Measurements from ENCODE around the gene SELE.

Gene SELE, protein sequence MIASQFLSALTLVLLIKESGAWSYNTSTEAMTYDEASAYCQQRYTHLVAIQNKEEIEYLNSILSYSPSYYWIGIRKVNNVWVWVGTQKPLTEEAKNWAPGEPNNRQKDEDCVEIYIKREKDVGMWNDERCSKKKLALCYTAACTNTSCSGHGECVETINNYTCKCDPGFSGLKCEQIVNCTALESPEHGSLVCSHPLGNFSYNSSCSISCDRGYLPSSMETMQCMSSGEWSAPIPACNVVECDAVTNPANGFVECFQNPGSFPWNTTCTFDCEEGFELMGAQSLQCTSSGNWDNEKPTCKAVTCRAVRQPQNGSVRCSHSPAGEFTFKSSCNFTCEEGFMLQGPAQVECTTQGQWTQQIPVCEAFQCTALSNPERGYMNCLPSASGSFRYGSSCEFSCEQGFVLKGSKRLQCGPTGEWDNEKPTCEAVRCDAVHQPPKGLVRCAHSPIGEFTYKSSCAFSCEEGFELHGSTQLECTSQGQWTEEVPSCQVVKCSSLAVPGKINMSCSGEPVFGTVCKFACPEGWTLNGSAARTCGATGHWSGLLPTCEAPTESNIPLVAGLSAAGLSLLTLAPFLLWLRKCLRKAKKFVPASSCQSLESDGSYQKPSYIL

DNA sequence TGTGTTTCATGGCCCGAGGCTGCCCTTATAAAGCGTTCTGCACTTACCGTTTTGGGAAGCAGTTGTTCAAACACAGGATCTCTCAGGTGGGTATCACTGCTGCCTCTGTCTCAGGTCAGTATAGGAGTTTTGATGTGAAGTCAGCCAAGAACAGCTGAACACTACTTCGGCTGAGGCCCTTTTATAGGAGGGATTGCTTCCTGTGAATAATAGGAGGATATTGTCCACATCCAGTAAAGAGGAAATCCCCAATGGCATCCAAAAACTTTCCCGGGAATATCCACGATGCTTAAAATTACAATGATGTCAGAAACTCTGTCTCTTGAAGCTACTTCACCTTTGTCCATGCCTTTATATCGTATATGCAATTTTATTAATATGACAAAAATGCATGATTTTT is at the start of gene SELE:
SELE (minus strand) TSS at position 156 of the 400 bp plus-strand sequence. CDS start 467 bp downstream, outside the sequence.
- no peak for DNase-seq

DNA sequence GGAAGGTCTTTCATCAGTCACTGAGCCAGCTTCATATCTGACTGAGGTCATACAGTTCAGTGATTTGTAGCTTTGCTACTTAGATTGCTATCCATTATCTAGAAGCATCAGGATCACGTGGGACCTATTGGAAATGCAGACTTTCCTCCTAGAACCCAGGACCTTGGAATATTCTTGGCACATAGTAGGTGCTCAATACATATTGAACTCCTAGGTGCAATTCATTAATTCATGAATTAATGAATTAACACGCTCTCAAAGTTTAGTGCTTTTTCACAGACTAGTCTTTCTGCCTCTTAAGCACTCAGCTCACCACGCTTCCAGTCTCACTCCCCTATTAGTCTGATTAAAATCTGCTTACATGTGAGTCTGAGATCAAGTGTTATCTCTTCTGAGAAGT is 48.7 kb upstream of the SELE start:
- DNase-seq = no peak

DNA sequence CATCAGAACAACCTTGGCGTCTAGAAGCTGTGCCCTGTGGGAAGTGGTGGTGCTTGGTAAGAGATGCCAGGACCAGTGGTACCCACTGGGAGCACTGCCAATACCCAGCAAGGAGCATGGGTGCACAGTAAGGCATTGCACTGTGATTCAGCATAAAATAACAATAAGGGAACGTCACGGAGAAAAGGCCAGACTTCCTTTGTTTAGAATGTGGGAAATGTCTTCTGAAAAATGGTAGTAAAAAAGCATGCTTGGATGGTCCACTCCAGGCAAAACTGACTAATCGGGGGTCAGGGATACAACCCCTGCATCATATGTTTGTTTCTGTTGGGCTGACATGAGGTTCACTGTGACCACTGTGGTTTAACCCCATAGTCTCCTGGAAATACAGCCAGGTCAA is 46.1 kb upstream of the SELE start:
- DNase-seq = no peak

DNA sequence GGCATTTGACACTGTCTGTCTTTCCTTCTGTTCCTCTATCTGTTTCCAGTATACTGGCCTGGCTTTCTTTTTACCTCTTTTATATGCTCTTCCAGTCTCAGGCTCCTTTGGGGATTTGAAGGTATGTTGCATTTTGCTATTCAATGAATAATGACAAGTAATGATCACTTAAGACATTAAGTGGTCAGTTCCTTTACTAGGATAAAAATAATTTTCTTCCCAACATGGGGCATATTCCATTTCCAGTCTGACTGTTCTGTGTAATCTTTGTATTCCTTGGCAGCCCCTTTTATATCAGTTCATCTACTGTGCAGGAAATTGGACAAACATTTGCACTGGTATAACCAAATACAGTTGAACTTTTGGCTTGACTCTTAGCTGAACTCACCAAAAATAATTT is 45.3 kb upstream of the SELE start:
- DNase-seq = no peak

DNA sequence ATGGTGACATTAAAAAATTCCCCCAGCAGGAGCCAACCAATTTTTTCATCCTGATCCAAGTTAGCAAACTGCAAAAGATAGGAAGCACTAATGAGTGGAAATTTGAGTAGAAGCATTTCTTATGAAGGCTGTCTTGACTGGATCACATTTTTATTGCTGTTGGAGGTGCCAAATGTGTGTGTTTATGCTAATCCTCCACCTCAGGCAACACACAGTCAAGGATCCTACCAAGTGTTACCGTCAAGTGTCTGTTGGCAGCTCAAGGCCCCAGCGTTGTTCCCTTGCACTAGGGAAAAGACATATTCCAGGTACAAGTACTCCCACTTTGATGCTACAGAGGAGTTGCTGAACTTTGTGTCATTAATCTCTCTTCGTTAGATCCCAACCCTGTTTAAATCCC is 42.6 kb upstream of the SELE start:
- no peak for DNase-seq

DNA sequence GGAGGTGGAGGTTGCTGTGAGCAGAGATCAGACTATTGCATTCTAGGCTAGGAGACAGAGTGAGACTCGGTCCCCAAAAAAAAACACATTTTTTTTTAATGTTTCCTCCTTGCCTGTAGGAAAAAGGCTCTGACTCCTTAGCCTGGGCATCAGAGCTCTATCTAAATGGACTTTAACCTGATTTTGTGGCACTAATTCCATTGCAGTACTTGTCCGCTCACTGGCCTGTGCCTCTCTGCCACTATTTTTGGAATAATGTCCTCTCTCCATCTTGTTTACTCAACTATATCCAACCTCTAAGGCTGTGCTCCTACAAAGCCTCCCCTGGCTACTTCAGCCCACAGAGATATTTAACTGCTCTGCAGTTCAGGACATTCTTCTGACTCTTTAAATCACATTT is 34.3 kb upstream of the SELE start:
- DNase-seq = no peak

DNA sequence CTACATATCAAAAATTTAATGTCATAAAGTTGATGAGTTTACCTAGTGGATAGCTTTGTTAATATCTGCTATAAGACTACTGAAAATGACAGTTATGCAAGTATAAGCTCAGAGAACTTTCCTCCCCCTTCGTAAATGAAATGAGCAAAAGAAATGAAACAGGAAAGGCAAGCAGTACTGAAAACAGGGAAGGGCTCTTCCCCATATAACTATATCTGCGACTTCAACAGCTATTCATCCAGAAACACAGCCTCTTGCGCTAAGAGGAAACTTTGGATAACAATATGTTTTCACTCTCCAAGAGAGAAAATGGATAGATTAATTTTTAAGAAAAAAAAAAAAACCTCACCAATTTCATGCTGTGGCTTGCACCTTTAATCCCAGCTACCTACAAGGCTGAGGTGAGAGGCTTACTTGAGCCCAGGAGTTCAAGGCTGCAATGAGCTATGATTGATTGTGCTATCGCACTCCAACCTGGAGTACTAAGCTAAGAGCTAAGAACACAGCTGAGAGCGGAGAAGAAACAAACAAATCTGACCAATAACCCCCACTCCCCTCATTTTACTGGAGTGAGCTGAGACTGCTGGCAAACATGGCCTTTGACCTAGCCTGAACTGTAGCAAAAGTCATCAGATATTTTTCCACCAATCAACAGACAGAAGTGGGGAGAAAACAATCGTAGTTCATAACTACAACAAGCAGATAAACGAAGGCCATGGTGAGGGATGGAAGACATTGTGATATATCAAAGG is 31.9 kb upstream of the SELE start:
- DNase-seq = no peak

DNA sequence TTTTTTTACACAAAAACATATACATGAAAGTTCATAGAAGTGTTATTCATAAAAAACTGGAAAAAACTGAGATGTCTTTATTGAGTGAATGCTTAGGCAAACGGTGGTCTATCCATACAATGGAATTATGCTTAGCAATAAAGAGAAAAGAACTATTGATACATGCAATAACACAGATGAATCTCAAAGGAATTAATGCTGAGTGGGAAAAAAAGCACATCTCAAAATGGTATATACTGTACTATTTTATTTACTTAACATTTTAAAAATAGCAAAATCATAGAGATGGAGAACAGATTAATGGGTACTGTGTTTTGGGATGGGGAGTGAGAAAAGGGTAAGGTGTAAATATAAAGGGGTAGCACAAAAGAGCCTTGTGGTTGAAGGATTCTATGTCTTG is 31.0 kb upstream of the SELE start:
- no peak for DNase-seq

DNA sequence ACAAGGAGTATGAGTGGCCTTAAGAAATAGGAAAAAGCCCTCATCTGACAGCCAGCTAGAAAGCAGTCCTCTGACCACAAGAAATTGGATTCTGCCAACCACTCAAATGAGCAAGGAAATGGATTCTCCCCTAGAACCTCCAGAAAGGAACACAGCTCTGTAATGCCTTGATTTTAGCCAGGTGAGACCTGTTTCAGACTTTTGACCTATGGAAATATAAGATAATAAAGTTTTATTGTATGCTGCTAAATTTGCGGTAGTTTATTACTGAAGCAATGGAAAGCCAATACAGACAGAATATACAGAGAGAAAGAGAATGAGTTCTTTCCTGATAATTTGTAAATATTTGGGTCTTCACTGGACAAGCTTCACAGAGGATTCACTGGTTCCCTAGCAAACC is 28.8 kb upstream of the SELE start:
- DNase-seq = no peak

DNA sequence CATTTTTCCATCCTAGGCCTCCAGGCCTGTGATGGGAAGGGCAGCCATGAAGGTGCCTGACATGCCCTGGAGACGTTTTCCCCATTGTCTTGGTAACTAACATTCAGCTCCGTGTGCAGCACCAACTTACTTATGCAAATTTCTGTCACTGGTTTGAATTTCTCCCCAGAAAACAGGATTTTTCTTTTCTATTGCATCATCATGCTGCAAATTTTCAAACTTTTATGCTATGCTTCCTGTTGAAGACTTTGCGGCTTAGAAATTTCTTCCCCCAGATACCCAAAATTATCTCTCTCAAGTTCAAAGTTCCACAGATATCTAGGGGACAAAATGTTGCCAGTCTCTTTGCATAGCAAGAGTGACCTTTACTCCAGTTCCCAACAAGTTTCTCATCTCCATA is 25.2 kb upstream of the SELE start:
- DNase-seq = no peak

DNA sequence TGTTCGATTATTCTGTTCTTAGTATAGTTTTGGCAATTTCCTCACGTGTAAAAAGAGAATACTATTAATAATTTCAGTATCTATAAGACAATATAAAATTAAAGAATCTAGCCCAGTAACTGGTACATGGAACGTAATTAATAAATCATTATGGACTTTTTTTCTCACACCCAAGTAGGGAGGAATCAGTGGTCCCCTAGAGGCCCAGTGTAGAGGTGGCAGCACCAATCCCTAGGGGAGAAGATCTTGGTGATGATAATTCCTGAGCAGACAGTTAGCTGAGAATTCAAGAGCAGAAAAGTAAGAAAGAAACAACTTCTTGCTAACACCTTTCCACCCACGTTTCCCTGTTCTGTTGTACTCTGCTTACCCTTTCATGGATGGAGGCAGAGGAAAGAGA is 19.7 kb upstream of the SELE start:
- DNase-seq = no peak

DNA sequence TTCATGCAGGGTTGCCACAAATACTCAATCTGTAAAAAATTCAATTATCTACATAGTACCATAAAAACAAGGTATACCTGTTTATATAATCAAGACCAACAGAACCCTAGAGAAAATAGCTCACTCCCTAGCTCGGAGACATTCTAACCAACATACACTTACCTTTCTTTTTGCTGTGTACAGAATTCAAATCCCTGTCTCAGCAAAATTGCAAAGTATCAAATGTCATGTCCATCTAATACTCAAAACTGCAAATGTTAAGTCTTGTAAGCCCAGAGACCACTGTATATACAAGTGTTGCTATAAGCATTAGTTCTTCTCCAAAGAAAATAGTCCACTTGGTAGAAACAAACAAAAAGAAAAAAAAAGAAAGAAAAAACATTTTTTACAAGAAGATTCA is 16.2 kb upstream of the SELE start:
- DNase-seq = no peak

DNA sequence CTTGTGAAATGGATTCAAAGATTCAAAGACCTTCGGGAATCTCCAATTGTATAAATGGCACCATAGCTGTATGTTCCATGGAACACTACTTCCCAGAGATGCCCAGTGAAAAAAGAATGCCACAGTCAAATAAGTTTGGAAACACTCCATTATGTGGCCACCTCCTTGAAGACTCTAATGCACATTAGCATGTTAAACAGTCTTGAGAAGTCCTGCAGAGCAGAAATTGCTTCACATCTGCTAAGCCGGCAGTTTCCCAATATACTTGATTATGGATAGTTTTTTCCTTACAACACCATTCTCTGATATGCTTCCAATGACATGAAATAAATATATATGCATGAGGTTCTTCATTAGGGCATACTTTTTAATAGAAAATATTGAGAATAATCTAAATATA is 12.7 kb upstream of the SELE start:
- no peak for DNase-seq

DNA sequence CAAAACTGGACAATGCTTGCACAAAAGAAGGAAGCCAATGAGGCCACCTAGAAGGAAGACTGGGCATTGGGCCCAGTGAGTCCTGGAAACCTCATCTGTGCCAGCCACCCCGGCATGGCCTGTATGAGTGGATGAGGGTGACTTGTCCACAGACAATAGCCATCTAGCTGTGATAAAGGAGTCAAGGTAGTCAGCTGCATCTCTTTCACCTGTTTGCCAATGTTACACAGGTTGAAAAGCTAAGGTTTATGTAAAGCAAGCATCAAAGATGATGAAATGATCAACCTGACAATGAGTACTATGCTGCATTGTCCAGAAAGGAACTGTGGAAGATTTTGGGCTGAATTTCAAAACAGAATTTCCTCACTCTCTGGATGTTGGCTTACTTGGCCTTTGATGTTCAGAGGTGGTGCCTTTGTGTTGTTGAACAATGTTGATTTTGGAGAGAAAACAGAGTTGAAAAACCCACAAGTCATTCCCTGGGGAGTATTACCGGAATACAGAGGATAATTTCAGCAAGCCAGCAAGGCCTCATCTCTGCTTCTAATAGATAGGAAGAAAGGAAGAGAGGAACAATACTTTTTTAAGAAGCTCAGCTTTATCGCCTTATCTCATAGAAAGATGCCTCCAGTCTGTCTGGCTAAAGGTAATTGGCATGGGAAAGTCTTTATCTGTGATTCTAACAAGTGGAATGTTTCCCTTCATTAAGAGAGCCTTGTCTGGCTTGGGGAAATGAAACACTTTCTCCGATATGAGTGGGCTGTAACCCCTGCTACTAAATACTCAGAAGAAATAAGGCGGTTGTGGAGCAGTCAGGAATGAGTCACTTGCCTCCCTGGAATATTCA is 11.4 kb upstream of the SELE start:
- DNase-seq = no peak

DNA sequence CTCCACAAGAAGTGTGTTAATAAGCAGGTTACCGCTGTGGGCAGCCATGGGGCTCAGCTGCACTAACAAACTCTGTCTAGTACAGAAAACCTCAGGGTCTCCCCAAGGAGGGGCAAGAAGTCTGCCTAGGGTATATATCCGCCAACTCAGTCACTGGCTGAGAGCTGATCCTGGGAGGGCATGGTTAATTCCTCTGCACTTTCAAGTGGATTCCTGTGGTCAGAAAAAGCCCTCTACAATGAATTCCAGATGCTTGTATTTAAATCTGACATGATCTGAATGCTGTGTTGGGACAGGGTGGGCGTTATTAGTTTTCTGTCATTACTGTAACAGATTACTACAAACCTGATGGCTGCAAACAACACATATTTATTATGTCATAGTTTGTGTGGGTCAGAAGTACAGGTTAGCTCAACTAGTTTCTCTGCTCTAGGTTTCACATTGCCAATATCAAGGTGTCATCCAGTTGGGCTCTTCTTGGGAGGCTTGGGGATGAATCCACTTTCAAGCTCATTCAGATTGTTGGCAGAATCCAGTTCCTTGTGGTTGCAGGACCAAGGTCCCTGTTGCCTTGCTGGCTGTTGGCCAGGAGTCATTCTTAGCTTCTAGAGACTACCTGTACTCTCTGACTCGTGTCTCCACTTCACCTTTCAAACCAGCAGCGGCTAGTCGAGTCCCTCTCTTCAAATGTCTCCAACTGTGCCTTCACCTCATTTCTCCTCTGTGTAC is 8.0 kb upstream of the SELE start:
- DNase-seq = no peak

DNA sequence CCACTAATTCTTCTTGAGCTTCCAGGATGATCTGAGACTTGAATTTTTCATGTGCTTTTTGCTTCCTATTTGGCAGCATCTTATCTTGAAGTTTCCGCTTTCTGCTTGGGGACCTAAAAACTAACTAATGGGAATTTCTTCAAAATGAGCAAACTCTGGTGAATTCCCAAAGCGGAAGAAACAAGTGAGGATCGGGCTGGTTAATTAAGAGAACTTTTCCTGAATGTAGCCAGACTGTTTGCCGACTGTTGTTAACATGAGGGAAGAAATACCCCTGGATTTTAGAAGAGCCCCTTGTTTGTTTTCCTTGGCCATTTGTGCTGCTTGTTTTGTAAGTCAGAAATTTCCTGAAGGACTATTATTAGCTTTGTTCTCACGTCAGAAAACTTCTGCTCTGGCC is 6.1 kb upstream of the SELE start:
- no peak for DNase-seq

DNA sequence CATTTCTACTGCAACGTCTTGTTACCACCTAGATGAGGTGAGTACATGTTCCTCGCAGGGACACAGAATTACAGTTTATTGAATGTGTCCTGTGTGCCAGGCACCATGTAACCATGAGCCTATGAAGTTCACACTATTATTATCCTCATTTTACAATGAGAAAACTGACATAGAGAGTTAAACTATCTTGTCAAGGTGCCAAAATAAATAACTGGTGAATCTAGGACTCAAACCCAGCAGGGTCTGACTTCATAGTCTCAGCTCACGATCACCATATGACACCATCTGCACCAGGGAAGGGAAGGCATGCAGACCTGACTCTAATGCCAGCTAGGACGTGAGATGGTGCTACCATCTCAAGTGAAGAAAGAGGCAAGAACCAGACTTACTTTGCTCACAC is 2.4 kb downstream of the SELE start:
- no peak for DNase-seq

DNA sequence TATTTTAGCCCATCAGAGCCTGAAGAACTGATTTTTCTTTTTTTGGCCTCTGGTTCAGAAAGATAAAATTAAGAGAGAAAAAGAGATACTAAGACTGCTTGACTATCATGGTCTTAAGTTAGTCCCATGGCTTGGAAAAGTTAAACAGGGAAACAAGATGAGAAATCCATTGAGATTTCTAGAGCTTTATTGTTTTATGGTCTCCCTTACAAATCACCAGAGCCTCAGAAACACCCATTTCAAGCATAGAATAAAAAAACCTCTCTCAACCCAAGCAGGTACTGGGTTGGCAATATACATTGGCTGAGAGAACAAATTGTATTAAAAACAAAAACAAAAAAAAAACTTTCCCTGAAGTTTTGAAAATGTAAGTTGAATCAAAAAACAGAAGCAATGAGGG is 3.9 kb downstream of the SELE start:
- no peak for DNase-seq

DNA sequence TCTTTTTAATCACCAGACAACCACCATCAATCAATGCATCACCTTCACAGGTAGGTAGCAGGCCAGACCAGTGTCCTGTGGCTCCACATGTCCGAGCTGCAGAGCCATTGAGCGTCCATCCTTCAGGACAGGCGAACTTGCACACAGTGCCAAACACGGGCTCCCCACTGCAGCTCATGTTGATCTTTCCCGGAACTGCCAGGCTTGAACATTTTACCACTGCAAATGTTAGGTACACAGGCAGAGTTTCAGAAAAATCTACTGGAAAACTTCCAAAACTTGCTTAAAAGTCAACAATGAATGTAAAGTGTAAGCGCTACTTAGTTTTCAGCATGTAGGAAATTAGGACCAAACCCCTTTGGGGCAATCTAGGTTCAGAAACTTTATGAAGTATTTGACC is 6.6 kb downstream of the SELE start:
- no peak for DNase-seq

DNA sequence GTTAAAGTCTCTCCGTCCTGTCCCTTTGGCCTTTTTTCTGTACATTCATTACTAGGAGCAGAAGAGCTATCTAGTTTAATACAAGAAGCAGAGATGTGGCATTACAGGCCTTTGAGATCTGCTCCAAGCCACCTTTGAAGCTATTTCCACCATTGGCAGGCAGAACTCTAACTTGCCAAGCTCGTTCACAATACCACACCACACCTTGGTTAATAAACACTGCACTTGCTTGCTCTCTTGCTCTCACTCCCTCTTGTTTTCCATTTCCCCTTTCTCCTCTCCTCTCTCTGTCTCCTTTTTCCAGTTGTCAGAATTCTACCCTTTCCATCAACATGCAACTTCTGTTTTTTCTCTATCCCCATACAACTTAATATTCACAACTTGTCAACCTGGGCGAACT is 7.0 kb downstream of the SELE start:
- DNase-seq = no peak

DNA sequence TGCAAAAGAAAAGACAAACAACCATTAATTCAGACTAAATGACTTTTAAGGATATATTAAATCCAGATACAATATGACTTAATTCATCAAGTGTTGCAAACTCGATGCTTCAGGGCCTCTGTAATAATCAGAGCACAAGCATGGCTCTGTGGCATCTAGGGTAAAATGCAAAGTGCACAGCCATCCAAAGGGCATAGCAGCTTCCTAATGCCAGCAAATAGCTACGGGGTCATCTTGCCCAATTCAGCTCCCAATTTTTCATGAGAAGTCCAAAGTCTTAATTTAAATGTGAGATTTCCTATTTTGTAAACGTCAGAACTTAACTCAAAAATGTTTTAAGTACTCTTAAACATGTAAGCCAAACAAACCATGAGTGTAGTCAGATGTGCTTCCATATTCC is 7.9 kb downstream of the SELE start:
- no peak for DNase-seq

DNA sequence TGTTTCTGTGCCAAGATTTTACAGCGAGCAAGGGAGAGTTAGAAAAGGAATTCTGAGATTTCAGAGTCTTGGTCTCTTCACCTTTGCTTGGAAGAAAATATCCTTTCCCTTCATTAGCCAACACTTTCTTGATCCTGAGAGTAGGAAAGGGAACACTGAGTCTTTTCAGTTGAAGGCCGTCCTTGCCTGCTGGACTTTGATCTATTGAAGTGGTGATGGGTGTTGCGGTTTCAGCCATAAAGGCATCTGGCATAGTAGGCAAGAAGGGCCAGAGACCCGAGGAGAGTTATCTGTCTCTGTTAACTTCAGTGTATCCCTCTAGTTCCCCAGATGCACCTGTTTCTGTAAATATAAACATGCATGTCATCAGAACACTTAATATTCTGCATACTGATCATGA is 9.7 kb downstream of the SELE start:
- no peak for DNase-seq

DNA sequence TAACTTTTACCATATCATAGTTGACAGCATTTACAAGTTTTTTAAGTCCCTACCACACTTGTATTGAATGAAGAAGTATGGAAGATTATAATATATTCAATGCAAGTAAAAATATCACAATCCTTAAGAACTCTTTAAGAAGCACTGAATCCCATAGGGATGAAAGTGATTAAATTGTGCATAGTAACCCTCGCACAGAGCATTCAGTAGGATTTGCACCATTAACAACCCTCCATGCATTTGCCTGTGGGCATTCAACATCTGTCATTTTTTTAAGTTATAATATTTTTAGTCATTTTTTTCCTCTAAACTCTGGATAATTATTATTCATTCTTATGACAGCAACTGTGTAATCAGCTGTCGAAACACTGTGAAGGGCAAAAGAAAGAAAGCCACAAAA is 10.1 kb downstream of the SELE start:
- no peak for DNase-seq

All from activated CD4-positive, CD25-positive, alpha-beta regulatory T cell treated with anti-CD3 and anti-CD28 coated beads, Interleukin-2, amount 50 U/mL, for 72 hours (primary cell).